Testis (tissue), 3 donors: ENCODE measurements around the gene ACBD6. TPM values are rescaled to one million over a fixed set of nuclear protein-coding genes. Genes with fewer than 3 reads are reported as not detected.

Experiments
- DNase-seq: peaks from one replicate; pipeline ENCODE4 v3.0.0-alpha.2; 2019
- H3K27ac ChIP-seq, 2 donors: fragments of 200-600 bp; sonication (generic); one replicate each; pipeline ENCODE4 v1.5.1; 2019
- H3K27me3 ChIP-seq: fragments of 200-600 bp; sonication (generic); one replicate; pipeline ENCODE4 v1.5.1; 2019
- H3K36me3 ChIP-seq: fragments of 200-600 bp; sonication (generic); one replicate; pipeline ENCODE4 v1.5.1; 2017; ENCODE audit warnings: low read depth; ENCODE audit errors: missing control alignments
- H3K4me1 ChIP-seq: fragments of 200-600 bp; sonication (generic); one replicate; pipeline ENCODE4 v1.5.1; 2019
- H3K4me3 ChIP-seq, 2 donors: fragments of 200-600 bp; sonication (generic); one replicate each; pipeline ENCODE4 v1.5.1; 2017 to 2019
- H3K9me3 ChIP-seq: fragments of 200-600 bp; sonication (generic); one replicate; pipeline ENCODE4 v1.5.1; 2017
- POLR2A ChIP-seq: fragments of 450-650 bp; IDR thresholded peaks from one replicate; pipeline ENCODE4 v1.6.1; 2017; ENCODE audit warnings: antibody characterized with exemption, mild to moderate bottlenecking, moderate library complexity
- WGBS, 2 donors: methylation state at CpG; one replicate each; pipeline ENCODE4 v1.1.5; 2018; 5-methylcytosine and 5-hydroxymethylcytosine counted together
- intact Hi-C: fragments of 100-400 bp; cut with DNase I; formaldehyde crosslinking; loops from one replicate; pipeline ENCODE4 v1.15.1; 2023; ENCODE audit warnings: low total_unique reads
- polyA plus RNA-seq: library from polyadenylated mRNA; stranded (reverse); fragments of 350-450 nt; fragmentation: Illumina TruSeq; extraction: RNeasy Lipid Tissue Mini Kit (QIAGEN cat#74804); gene quantifications from one replicate; pipeline ENCODE4 v1.2.3, GENCODE V29; 2014; ENCODE audit warnings: low read depth, low replicate concordance; ENCODE audit not compliant: insufficient read depth
- total RNA-seq, 2 donors: library from RNA; depleted of rRNA; stranded (reverse); fragments of >200 nt; gene quantifications; one replicate each; pipeline ENCODE4 v1.2.3, GENCODE V29; 2016
- TF ChIP-seq, protein P1 (sequence below), 3 experiments: fragments of 450-650 bp in 2 of 3; fragments of 200-600 bp in 1 of 3; sonication (generic) in 1 of 3; IDR thresholded peaks; one replicate each; pipeline ENCODE4 v1.5.1; 2016 to 2019; ENCODE audit warnings: antibody characterized with exemption in 3 of 3, mild to moderate bottlenecking in 2 of 3, moderate library complexity in 1 of 3

The ACBD6 gene
- total and polyA plus RNA-seq, 3 donors from 2014 or later: 61.9 to 102 (median 97.2) TPM

DNA sequence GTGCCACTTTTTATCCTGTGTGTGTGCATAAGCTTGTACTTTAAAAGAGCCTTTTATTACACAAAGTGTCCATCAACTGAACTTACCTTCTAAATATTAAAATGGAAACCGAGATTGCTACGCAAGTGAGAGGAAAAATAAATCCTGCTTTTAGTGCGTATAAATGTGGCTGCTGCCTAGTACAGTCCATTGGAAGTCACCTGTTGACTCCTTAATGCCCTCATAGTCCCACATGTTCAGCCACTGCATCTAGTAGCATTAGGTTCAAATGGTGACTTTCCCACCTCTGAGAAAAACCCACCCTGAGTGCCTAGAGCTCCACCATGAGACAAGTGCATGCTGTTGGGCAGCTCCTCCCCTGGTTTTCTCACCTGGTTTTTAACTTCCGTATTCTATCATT is 219.3 kb downstream of the ACBD6 start:
- no peak for DNase-seq
- H3K27ac ChIP-seq: no peak overlapping the region

DNA sequence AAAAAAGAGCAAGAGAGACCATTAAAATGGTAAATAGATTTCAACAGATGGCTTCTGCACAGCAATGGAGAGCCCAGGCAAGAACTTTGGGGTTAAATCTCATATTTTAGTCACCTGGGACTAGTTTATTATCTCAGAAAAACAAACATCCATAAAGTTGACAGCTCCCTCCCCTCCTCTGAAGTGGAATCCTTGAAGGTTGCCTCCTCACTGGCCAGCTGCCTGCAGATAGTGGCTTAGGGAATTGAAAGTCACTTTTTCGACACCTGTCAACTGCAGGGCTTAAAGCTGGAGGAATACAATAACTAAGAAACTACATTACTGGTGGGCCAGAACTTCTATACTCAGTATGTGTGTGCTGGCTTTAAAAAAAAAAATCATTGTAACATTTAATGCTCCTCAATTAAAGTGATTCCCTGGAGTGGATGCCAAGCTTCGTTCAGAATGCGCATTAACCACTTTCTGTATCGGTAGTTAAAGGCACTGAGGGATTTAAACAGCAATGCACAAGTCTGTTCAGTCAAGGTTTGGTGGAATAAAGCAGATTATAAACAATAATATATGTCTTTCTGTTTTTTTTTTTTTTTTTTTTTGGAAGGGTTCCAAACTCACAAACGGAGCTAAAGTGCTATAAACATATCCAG is 219.9 kb downstream of the ACBD6 start:
- 74 to 78% methylated on average over 5 of the region's 5 CpGs for WGBS, 2 donors

More for the DNA sequence above, 219.3 kb downstream of the ACBD6 start:
- intact Hi-C loops: no loop called here
- Histone ChIP-seq H3K9me3 (no peaks in the 10 kb centered on the region), H3K4me3 (no peak overlapping the region), H3K4me1 (peaks cover 3% of the 10 kb centered on the region), H3K36me3 (peaks cover 4% of the 10 kb centered on the region), H3K27me3 (no peaks in the 10 kb centered on the region)
- WGBS, 2 donors: 93 to 97% methylated on average over 4 of the region's 4 CpGs
- TF ChIP-seq POLR2A: no peak
- TF ChIP-seq, protein P1, sequence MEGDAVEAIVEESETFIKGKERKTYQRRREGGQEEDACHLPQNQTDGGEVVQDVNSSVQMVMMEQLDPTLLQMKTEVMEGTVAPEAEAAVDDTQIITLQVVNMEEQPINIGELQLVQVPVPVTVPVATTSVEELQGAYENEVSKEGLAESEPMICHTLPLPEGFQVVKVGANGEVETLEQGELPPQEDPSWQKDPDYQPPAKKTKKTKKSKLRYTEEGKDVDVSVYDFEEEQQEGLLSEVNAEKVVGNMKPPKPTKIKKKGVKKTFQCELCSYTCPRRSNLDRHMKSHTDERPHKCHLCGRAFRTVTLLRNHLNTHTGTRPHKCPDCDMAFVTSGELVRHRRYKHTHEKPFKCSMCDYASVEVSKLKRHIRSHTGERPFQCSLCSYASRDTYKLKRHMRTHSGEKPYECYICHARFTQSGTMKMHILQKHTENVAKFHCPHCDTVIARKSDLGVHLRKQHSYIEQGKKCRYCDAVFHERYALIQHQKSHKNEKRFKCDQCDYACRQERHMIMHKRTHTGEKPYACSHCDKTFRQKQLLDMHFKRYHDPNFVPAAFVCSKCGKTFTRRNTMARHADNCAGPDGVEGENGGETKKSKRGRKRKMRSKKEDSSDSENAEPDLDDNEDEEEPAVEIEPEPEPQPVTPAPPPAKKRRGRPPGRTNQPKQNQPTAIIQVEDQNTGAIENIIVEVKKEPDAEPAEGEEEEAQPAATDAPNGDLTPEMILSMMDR (IDR thresholded peaks at IDR 0.05): no peak

DNA sequence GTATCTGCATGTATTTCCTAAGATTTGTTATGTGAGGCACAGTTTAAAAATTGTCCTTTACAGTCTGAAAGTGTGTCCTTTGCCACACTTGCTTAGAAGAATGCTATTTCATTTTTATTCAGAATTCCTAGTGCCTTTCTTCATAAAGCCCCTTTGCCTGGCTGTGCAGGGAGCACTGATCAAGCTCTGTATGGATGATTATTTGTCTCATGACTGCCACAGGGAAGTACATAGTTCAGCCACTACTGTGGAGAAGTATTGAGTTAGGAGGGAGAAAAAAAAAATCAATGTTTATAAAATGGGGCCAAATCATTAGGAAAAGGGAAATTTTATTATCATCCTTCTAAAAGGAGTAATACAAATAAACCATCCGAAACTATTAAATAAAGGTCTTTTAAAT is 220.9 kb downstream of the ACBD6 start:
- H3K4me3 ChIP-seq: no peak overlapping the region
- TF ChIP-seq, protein P1 (IDR thresholded peaks at IDR 0.05): no peak
- TF ChIP-seq POLR2A: no peak
- peaks cover 4% of the 10 kb centered on the region for H3K36me3 ChIP-seq
- H3K27me3 ChIP-seq: no peaks in the 10 kb centered on the region
- no peaks in the 10 kb centered on the region for H3K4me1 ChIP-seq
- H3K9me3 ChIP-seq: no peaks in the 10 kb centered on the region
- intact Hi-C loops: no loop called here
- 90% methylated on average over 1 of the region's 1 CpG for WGBS, 2 donors
- no peak overlapping the region for H3K27ac ChIP-seq
- no peak for DNase-seq

More for the DNA sequence above, 219.9 kb downstream of the ACBD6 start:
- no peak for DNase-seq
- TF ChIP-seq POLR2A: no peak
- TF ChIP-seq, protein P1 (IDR thresholded peaks at IDR 0.05): no peak
- Histone ChIP-seq H3K4me1 (no peaks in the 10 kb centered on the region), H3K9me3 (no peaks in the 10 kb centered on the region), H3K27ac (no peak overlapping the region), H3K27me3 (no peaks in the 10 kb centered on the region), H3K36me3 (peaks cover 4% of the 10 kb centered on the region), H3K4me3 (no peak overlapping the region)
- intact Hi-C loops: no loop called here

DNA sequence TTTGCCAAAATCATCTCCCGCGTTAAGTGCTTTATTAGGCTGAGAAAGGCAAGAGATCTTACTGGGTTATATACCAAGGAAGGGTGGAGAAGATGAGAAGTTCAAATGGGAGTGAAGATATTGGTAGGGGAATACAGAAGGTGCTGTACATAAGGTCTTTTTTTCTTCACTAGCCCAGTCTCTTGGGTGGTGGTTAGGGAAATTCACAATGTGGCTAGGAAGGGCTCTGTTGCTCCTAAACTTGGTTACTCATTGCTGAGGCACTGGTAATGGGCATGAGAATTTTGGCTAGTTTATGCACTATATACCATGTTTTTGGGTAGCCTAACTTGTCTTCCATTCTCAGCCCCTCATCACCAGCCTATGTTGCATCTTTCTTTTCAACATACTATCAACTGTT is 221.8 kb downstream of the ACBD6 start:
- 100% methylated on average over 2 of the region's 2 CpGs for WGBS, 2 donors
- TF ChIP-seq, protein P1 (IDR thresholded peaks at IDR 0.05): no peak
- TF ChIP-seq POLR2A: no peak
- Histone ChIP-seq H3K27ac (no peak overlapping the region), H3K27me3 (no peaks in the 10 kb centered on the region), H3K9me3 (no peaks in the 10 kb centered on the region), H3K4me3 (no peak overlapping the region), H3K36me3 (peaks cover 4% of the 10 kb centered on the region), H3K4me1 (no peaks in the 10 kb centered on the region)
- no peak for DNase-seq
- intact Hi-C loops: no loop called here

DNA sequence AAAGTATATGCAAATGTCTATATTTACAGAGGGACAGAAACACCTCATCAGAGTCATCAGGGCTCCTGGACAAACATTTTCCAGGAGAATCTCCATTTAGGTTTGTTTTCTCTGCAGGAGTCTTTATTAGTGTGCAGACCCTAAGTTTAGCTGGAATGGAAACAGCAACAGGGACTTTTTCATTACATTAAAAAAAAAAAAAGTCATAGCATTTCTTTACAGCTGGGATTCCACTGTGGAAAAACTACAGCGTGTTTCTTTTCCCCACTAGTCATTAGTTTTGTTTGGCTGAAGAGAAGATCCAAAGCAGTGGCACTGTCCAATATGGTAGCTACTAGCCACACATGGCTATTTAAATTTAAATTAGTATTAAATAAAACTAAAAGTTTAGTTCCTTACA is 222.7 kb downstream of the ACBD6 start:
- WGBS, 2 donors: 95 to 96% methylated on average over 1 of the region's 1 CpG

More for the DNA sequence above, 222.7 kb downstream of the ACBD6 start:
- Histone ChIP-seq H3K9me3 (no peaks in the 10 kb centered on the region), H3K27ac (no peak overlapping the region), H3K27me3 (no peaks in the 10 kb centered on the region), H3K36me3 (no peaks in the 10 kb centered on the region), H3K4me1 (no peaks in the 10 kb centered on the region), H3K4me3 (no peak overlapping the region)
- DNase-seq: no peak
- intact Hi-C loops: no loop called here
- TF ChIP-seq, protein P1 (IDR thresholded peaks at IDR 0.05): no peak
- no peak for TF ChIP-seq POLR2A
